ENCODE data around the gene SLC30A1. TPM values are rescaled to one million over a fixed set of nuclear protein-coding genes. Genes with fewer than 3 reads are reported as not detected.

Gene SLC30A1
- total RNA-seq, 2 experiments from 2014 or later: 2.9 to 4.5 TPM

DNA sequence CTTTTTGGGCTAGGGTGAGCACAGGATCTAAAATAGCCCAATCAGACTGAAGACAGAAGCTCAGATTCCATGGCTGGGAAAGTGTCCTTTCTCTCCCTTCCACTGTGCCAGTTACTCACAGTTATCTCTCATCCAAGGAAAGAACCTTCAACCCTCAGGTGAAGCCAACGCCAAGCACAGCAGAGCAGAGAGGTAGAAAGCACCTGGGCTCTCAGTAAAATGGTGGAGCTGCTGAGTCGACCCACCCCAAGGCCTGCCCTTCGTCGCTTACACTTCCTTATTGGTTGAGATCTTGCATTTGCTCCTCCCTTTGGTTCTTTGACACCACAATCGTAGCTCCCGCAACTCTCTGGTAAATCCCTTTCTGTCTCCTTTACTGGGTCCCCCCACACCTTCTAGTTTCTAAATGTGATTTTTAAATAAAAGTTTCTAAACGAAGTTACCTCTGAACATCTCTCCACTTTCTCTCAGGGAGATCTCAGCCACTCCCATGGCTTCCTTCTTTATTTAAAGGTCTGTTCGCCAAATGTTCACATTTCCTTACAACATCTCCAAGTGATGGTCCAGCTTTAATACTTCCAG lies 27.5 kb upstream of the SLC30A1 start:
- CTCF ChIA-PET: interaction anchor here (0.6 to 1.3 kb wide), 10 partner anchors 9 to 160 kb away, joined by 3 to 4 read pairs (median 3); no protein-coding TSS in a partner anchor
- peak overlapping the region; percentile 83 for H3K27ac Mint-ChIP-seq
- H3K36me3 Mint-ChIP-seq (ENCODE audit: low read depth): no peaks in the 10 kb centered on the region
- no peaks in the 10 kb centered on the region for H3K27me3 Mint-ChIP-seq
- H3K9me3 Mint-ChIP-seq (ENCODE audit: low read depth): no peaks in the 10 kb centered on the region
- peak; percentile 33 for DNase-seq
- peak overlapping the region; percentile 62 for H3K4me3 Mint-ChIP-seq
- H3K4me1 Mint-ChIP-seq: peaks cover 7% of the 10 kb centered on the region
- peak; percentile 84 for ATAC-seq
- POLR2A ChIA-PET: no interaction called here
- intact Hi-C loops (cut with DNase I, micrococcal nuclease): no loop called here

DNA sequence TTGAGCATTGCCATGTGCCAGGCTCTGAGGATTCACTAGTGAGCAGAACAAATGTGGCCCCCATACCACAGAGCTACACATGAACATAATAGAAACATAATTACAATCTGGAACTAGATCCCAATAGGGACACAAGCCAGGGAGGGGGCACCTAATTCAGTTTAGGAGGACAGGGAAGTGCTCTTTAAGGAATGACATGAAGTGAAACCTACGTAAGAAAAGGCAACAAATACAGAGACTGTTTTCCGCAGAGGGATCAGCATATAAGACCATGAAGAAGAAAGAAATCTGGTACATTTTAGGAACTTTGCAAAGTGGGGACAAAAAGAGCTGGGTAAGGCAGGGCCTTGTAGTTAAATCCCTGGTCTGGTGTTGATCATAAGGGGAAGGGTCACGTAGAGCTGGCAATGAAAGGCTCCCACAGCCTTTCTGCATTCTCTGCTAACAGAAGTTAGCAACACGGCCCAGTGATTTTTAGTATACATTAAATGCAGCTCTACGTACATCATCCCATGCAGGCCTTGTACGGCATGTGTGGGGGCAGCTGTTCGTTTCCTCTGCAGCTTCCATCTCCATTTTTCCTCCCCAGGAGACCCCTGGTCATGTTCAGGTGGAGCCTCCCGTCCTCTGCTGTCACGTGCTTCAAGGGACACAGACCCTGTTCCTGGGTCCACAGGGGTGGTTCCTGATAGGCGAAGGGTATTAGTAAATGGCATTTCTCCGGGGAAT lies 26.8 kb upstream of the SLC30A1 start:
- intact Hi-C loops (cut with DNase I, micrococcal nuclease): no loop called here
- H3K27me3 Mint-ChIP-seq: no peaks in the 10 kb centered on the region
- DNase-seq: no peak
- H3K27ac Mint-ChIP-seq: peak overlapping the region; percentile 83
- ChIA-PET POLR2A (no interaction called here), CTCF (interaction anchor here (0.6 to 1.3 kb wide), 7 partner anchors 9 to 531 kb away, joined by 3 to 4 read pairs (median 3); no protein-coding TSS in a partner anchor)
- ATAC-seq: no peak
- H3K4me3 Mint-ChIP-seq: peak overlapping the region; percentile 62
- no peaks in the 10 kb centered on the region for H3K9me3 Mint-ChIP-seq (ENCODE audit: low read depth)
- H3K4me1 Mint-ChIP-seq: peaks cover 7% of the 10 kb centered on the region
- H3K36me3 Mint-ChIP-seq (ENCODE audit: low read depth): no peaks in the 10 kb centered on the region

- no peaks in the 10 kb centered on the region for H3K9me3 Mint-ChIP-seq (ENCODE audit: low read depth)
- intact Hi-C loops (cut with DNase I, micrococcal nuclease): no loop called here
- H3K4me3 Mint-ChIP-seq: no peak overlapping the region
- peaks cover 7% of the 10 kb centered on the region for H3K4me1 Mint-ChIP-seq
- ChIA-PET POLR2A (no interaction called here), CTCF (interaction anchor here (0.6 to 1.3 kb wide), 3 partner anchors 15 to 530 kb away, joined by 3 to 4 read pairs (median 3); no protein-coding TSS in a partner anchor)
- no peaks in the 10 kb centered on the region for H3K27me3 Mint-ChIP-seq
- no peaks in the 10 kb centered on the region for H3K36me3 Mint-ChIP-seq (ENCODE audit: low read depth)
- no peak for DNase-seq
- no peak for ATAC-seq
- H3K27ac Mint-ChIP-seq: no peak overlapping the region
Measured at GRCh38 chr1:211605034-211605433, 26.1 kb upstream of the SLC30A1 start.

DNA sequence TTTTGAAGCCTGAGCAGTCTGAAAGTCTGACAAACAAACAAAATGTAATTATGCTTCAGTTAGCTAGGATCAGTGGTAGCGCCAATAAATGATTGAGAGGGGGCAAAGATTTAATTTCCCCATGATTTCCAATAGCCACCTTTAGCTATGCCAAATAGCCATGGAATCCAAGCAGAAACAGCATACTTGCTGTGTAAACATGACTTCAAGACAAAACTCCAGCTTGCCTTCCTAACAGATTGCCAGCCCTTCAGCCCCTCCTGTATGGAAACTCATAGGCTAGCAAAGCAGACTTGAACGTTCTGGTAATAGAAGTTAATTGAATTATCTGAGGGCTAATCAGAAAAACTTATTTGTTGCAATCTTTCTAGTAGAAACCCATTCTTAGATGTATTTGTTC lies 25.6 kb upstream of the SLC30A1 start:
- ChIA-PET CTCF (no interaction called here), POLR2A (no interaction called here)
- H3K4me3 Mint-ChIP-seq: no peak overlapping the region
- no peak for DNase-seq
- peaks cover 7% of the 10 kb centered on the region for H3K4me1 Mint-ChIP-seq
- intact Hi-C loops (cut with DNase I, micrococcal nuclease): no loop called here
- no peaks in the 10 kb centered on the region for H3K9me3 Mint-ChIP-seq (ENCODE audit: low read depth)
- H3K36me3 Mint-ChIP-seq (ENCODE audit: low read depth): no peaks in the 10 kb centered on the region
- H3K27me3 Mint-ChIP-seq: no peaks in the 10 kb centered on the region
- H3K27ac Mint-ChIP-seq: no peak overlapping the region
- ATAC-seq: no peak

DNA sequence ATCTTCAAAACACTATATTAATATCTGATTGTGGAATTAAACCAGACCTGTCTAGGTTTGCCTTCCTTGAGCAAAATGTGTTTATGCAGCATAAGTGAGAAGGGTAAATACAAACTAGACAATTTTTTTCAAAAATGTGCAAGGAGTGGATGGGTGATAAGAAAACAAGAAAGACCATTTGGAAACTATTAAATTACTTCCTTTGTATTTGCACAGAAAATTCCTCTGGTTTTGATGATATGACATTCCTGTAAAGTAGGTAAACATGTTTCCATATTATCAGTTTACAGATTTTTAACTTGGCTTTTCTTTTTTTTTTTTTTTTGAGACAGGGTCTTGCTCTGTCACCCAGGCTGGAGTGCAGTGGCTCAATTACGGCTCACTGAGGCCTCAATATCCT lies 24.8 kb upstream of the SLC30A1 start:
- ChIA-PET POLR2A (no interaction called here), CTCF (no interaction called here)
- Mint-ChIP-seq H3K9me3 (ENCODE audit: low read depth) (no peaks in the 10 kb centered on the region), H3K27ac (no peak overlapping the region), H3K4me3 (no peak overlapping the region), H3K36me3 (ENCODE audit: low read depth) (no peaks in the 10 kb centered on the region), H3K4me1 (peaks cover 7% of the 10 kb centered on the region), H3K27me3 (no peaks in the 10 kb centered on the region)
- ATAC-seq (no peak), DNase-seq (no peak)
- intact Hi-C loops (cut with DNase I, micrococcal nuclease): no loop called here

- POLR2A ChIA-PET: no interaction called here
- no peak overlapping the region for H3K4me3 Mint-ChIP-seq
- no peak overlapping the region for H3K27ac Mint-ChIP-seq
Measured at GRCh38 chr1:211603191-211603701, 24.3 kb upstream of the SLC30A1 start.

GRCh38 chr1:211601982-211602670 lies 23.2 kb upstream of the SLC30A1 start:
- Mint-ChIP-seq H3K4me3 (no peak overlapping the region), H3K27me3 (peaks cover 1% of the 10 kb centered on the region), H3K9me3 (ENCODE audit: low read depth) (no peaks in the 10 kb centered on the region), H3K36me3 (ENCODE audit: low read depth) (no peaks in the 10 kb centered on the region), H3K4me1 (peaks cover 15% of the 10 kb centered on the region), H3K27ac (no peak overlapping the region)
- intact Hi-C loops (cut with DNase I, micrococcal nuclease): no loop called here
- ChIA-PET CTCF (no interaction called here), POLR2A (no interaction called here)
- no peak for ATAC-seq
- DNase-seq: no peak

More at GRCh38 chr1:211603191-211603701, 24.3 kb upstream of the SLC30A1 start:
- Mint-ChIP-seq H3K9me3 (ENCODE audit: low read depth) (no peaks in the 10 kb centered on the region), H3K27me3 (no peaks in the 10 kb centered on the region), H3K4me1 (peaks cover 8% of the 10 kb centered on the region), H3K36me3 (ENCODE audit: low read depth) (no peaks in the 10 kb centered on the region)
- CTCF ChIA-PET: no interaction called here
- no peak for DNase-seq
- ATAC-seq: no peak
- intact Hi-C loops (cut with DNase I, micrococcal nuclease): no loop called here

DNA sequence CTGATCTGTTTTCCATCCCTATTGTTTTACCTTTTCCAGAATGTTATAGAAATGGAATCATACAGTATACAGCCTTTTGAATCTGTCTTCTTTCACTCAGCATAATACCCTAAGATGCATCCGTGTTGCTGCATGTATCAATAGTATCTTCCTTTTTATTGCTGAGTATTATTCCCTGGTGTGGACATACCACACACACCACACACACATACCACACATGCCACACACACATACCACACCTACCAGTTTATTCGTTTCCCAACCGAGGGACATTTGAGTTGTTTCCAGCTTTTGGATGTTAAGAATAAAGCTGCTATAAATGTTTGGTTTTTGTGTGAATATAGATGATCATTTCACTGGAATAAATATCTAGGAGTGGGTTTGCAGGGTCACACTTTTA lies 22.2 kb upstream of the SLC30A1 start:
- no peak for DNase-seq
- H3K27ac Mint-ChIP-seq: no peak overlapping the region
- peaks cover 11% of the 10 kb centered on the region for H3K4me1 Mint-ChIP-seq
- ChIA-PET POLR2A (no interaction called here), CTCF (no interaction called here)
- ATAC-seq: no peak
- H3K9me3 Mint-ChIP-seq (ENCODE audit: low read depth): no peaks in the 10 kb centered on the region
- no peaks in the 10 kb centered on the region for H3K36me3 Mint-ChIP-seq (ENCODE audit: low read depth)
- H3K27me3 Mint-ChIP-seq: peaks cover 1% of the 10 kb centered on the region
- H3K4me3 Mint-ChIP-seq: no peak overlapping the region
- intact Hi-C loops (cut with DNase I, micrococcal nuclease): no loop called here

GRCh38 chr1:211599250-211599649 lies 20.3 kb upstream of the SLC30A1 start:
- Mint-ChIP-seq H3K36me3 (ENCODE audit: low read depth) (no peaks in the 10 kb centered on the region), H3K4me3 (no peak overlapping the region), H3K27me3 (peaks cover 1% of the 10 kb centered on the region), H3K4me1 (peaks cover 11% of the 10 kb centered on the region), H3K27ac (no peak overlapping the region), H3K9me3 (ENCODE audit: low read depth) (no peaks in the 10 kb centered on the region)
- intact Hi-C loops (cut with DNase I, micrococcal nuclease): no loop called here
- ChIA-PET POLR2A (no interaction called here), CTCF (interaction anchor here (0.6 kb wide), 1 partner anchor 765 kb away, joined by 3 read pairs; no protein-coding TSS in a partner anchor)
- DNase-seq: no peak
- no peak for ATAC-seq

- H3K36me3 Mint-ChIP-seq (ENCODE audit: low read depth): no peaks in the 10 kb centered on the region
- no peak for ATAC-seq
- POLR2A ChIA-PET: no interaction called here
- H3K4me3 Mint-ChIP-seq: no peak overlapping the region
- CTCF ChIA-PET: no interaction called here
- H3K9me3 Mint-ChIP-seq (ENCODE audit: low read depth): no peaks in the 10 kb centered on the region
- peaks cover 1% of the 10 kb centered on the region for H3K27me3 Mint-ChIP-seq
- H3K27ac Mint-ChIP-seq: no peak overlapping the region
- intact Hi-C loops (cut with DNase I, micrococcal nuclease): no loop called here
- DNase-seq: no peak
- H3K4me1 Mint-ChIP-seq: peaks cover 11% of the 10 kb centered on the region
Measured at GRCh38 chr1:211598514-211598913, 19.6 kb upstream of the SLC30A1 start.

DNA sequence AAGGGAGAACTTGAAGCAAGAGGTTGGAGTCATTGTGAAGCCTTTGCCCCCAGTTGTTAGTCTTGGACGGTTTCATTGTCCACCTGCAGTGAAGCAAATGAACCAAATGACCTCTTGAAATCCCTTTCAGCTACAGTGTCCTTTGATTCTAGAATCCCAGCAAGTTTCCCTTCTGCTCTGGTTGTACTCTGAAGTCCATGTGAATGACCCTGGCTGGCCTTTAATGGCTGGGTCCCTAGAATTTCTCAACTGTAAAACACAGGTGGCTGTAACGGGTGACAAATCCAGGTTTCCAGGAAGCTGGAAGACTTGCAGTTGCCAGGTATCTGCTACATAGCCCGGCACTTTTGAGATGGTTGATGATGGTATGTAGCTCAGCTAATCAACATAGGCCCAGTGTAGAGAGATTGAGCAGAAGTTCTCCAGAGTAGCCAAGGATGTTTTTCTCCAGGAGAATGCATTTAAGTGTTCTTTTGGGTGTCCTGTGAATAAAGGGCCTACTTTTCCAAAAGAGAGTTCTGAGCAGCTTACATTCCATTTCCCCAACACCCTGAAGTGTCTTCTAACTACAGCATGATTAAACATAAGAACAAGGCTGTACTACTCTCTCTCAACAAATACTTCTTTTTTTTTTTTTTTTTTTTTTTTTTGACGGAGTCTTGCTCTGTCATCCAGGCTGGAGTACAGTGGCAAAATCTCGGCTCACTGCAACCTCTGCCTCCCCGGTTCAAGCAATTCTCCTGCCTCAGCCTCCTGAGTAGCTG lies 17.6 kb upstream of the SLC30A1 start:
- Mint-ChIP-seq H3K9me3 (ENCODE audit: low read depth) (no peaks in the 10 kb centered on the region), H3K4me3 (no peak overlapping the region), H3K27me3 (peaks cover 7% of the 10 kb centered on the region), H3K4me1 (peaks cover 16% of the 10 kb centered on the region), H3K27ac (no peak overlapping the region), H3K36me3 (ENCODE audit: low read depth) (no peaks in the 10 kb centered on the region)
- POLR2A ChIA-PET: no interaction called here
- CTCF ChIA-PET: interaction anchor here (0.7 to 1.2 kb wide), 3 partner anchors 17 to 784 kb away, joined by 3 to 4 read pairs (median 4); no protein-coding TSS in a partner anchor
- DNase-seq (no peak), ATAC-seq (no peak)
- intact Hi-C loops (cut with DNase I, micrococcal nuclease): no loop called here

Measured in activated CD4-positive, alpha-beta T cell treated with anti-CD3 and anti-CD28 coated beads for 36 hours (primary cell).